Upper lobe of left lung (tissue), 6 donors: ENCODE results near the gene ESYT2. TPM values are rescaled to one million over a fixed set of nuclear protein-coding genes. Genes with fewer than 3 reads are reported as not detected.
A peak's percentile ranks its signal among the peaks of the same experiment; 100 is the strongest.

Experiments
- ATAC-seq, 2 donors: fragments of 200-7000 bp; cut with Tn5 transposase; one replicate each; pipeline ENCODE4 v1.9.1; 2022; ENCODE audit warnings: mild to moderate bottlenecking in 2 of 2, moderate library complexity in 2 of 2; ENCODE audit not compliant: low FRiP score in 2 of 2
- DNase-seq, 2 donors: peaks; one replicate each; pipeline ENCODE4 v3.0.0-alpha.2; 2019 to 2020
- H3K27ac ChIP-seq, 4 donors: fragments of 200-600 bp; sonication (generic); one replicate each; pipeline ENCODE4 v1.5.1; 2016 to 2019
- H3K27me3 ChIP-seq, 4 donors: fragments of 200-600 bp; sonication (generic); one replicate each; pipeline ENCODE4 v1.5.1; 2017 to 2019
- H3K36me3 ChIP-seq, 4 donors: fragments of 200-600 bp; sonication (generic); one replicate each; pipeline ENCODE4 v1.5.1; 2016 to 2019
- H3K4me1 ChIP-seq, 4 donors: fragments of 200-600 bp; sonication (generic); one replicate each; pipeline ENCODE4 v1.5.1; 2018 to 2019
- H3K4me3 ChIP-seq, 4 donors: fragments of 200-600 bp; sonication (generic); one replicate each; pipeline ENCODE4 v1.5.1; 2017 to 2019; ENCODE audit warnings: mild to moderate bottlenecking in 2 of 4, moderate library complexity in 1 of 4
- H3K9me3 ChIP-seq, 4 donors: fragments of 200-600 bp; sonication (generic); one replicate each; pipeline ENCODE4 v1.5.1; 2018 to 2019
- CTCF ChIP-seq, 6 experiments: fragments of 450-650 bp in 4 of 6; fragments of 200-600 bp in 2 of 6; sonication (generic) in 2 of 6; IDR thresholded peaks; one replicate each; pipeline ENCODE4 v1.5.1; 2016 to 2019; ENCODE audit warnings: antibody characterized with exemption in 6 of 6
- EP300 ChIP-seq, 4 donors: sonication (generic); formaldehyde crosslinking; IDR thresholded peaks; one replicate each; pipeline ENCODE4 v1.5.1; 2017; ENCODE audit warnings: antibody characterized with exemption in 4 of 4, control low read depth in 2 of 4
- POLR2A ChIP-seq, 4 donors: fragments of 450-650 bp; IDR thresholded peaks; one replicate each; pipeline ENCODE4 v1.5.1; 2016 to 2017; ENCODE audit warnings: antibody characterized with exemption in 4 of 4, mild to moderate bottlenecking in 2 of 4
- POLR2AphosphoS5 ChIP-seq, 2 donors: sonication (generic); formaldehyde crosslinking; IDR thresholded peaks; one replicate each; pipeline ENCODE4 v1.5.1; 2017; ENCODE audit warnings: antibody characterized with exemption in 2 of 2
- whole genome bisulfite sequencing, 2 donors: methylation state at CpG; one replicate each; pipeline ENCODE4 v1.1.5; 2017 to 2018; 5-methylcytosine and 5-hydroxymethylcytosine counted together
- total RNA-seq, 6 donors: library from RNA; depleted of rRNA in 4 of 6; stranded (reverse); fragments of >200 nt in 4 of 6; gene quantifications; one replicate each; pipeline versions ENCODE4 v1.1.0 to v1.2.1, GENCODE V29; 2016 to 2021
- donor health status: DM: no; HTN: no; CAD: no; lungs with moderate emphysema.
- donor health status: DM: no; HTN: yes; CAD: no; lungs with severe emphysema.

Gene ESYT2
- total RNA-seq, 6 donors from 2014 or later: 60.7 to 115 (median 74.7) TPM

- TF ChIP-seq POLR2A (IDR thresholded peaks at IDR 0.05): no peak
- TF ChIP-seq POLR2AphosphoS5 (IDR thresholded peaks at IDR 0.05): no peak
- TF ChIP-seq CTCF (IDR thresholded peaks at IDR 0.05): no peak
- no peak for TF ChIP-seq EP300 (IDR thresholded peaks at IDR 0.05)
- Histone ChIP-seq H3K27me3 (no peaks in the 10 kb centered on the region), H3K4me3 (no peak overlapping the region), H3K36me3 (no peaks in the 10 kb centered on the region), H3K9me3 (no peaks in the 10 kb centered on the region), H3K27ac (peak overlapping the region; percentile 3 to 88 (median 50)), H3K4me1 (peaks cover 55 to 81% (median 70%) of the 10 kb centered on the region in 4 donors)
- no peak for ATAC-seq
- DNase-seq: no peak
- 74 to 76% methylated on average over 7 of the region's 7 CpGs for WGBS, 2 donors
Measured at GRCh38 chr7:158815083-158815799, 14.1 kb downstream of the ESYT2 start.

GRCh38 chr7:158814637-158815036 lies 14.7 kb downstream of the ESYT2 start:
- H3K4me3 ChIP-seq: no peak overlapping the region
- WGBS, 2 donors: 97% methylated on average over 2 of the region's 2 CpGs; no CpG with 5 or more reads in 1 of the 2 donors
- ATAC-seq (no peak), DNase-seq (no peak)
- H3K27me3 ChIP-seq: no peaks in the 10 kb centered on the region
- no peaks in the 10 kb centered on the region for H3K9me3 ChIP-seq
- no peaks in the 10 kb centered on the region for H3K36me3 ChIP-seq
- H3K27ac ChIP-seq: peak overlapping the region; percentile 3 to 88 (median 23)
- TF ChIP-seq EP300 (IDR thresholded peaks at IDR 0.05) (no peak), POLR2A (IDR thresholded peaks at IDR 0.05) (no peak), POLR2AphosphoS5 (IDR thresholded peaks at IDR 0.05) (no peak), CTCF (IDR thresholded peaks at IDR 0.05) (no peak)
- peaks cover 55 to 81% (median 66%) of the 10 kb centered on the region in 4 donors for H3K4me1 ChIP-seq

- no peaks in the 10 kb centered on the region for H3K9me3 ChIP-seq
- H3K4me1 ChIP-seq: peaks cover 38 to 65% (median 47%) of the 10 kb centered on the region in 4 donors
- H3K27ac ChIP-seq: peak overlapping the region in 2 of 4 donors; percentile 16 to 78
- H3K36me3 ChIP-seq: peaks cover 0 to 5% (median 0%) of the 10 kb centered on the region in 4 donors
- 74 to 82% methylated on average over 5 of the region's 5 CpGs for WGBS, 2 donors
- DNase-seq (no peak), ATAC-seq (no peak)
- no peak overlapping the region for H3K4me3 ChIP-seq
- H3K27me3 ChIP-seq: no peaks in the 10 kb centered on the region
- TF ChIP-seq POLR2AphosphoS5 (IDR thresholded peaks at IDR 0.05) (no peak), EP300 (IDR thresholded peaks at IDR 0.05) (no peak), CTCF (IDR thresholded peaks at IDR 0.05) (no peak), POLR2A (IDR thresholded peaks at IDR 0.05) (no peak)
Measured at GRCh38 chr7:158812684-158813083, 16.6 kb downstream of the ESYT2 start.

GRCh38 chr7:158811894-158812293 lies 17.4 kb downstream of the ESYT2 start:
- whole genome bisulfite sequencing, 2 donors: 62 to 80% methylated on average over 3 to 5 of the region's 5 CpGs
- Histone ChIP-seq H3K27ac (peak overlapping the region; percentile 71 to 86 (median 80)), H3K36me3 (peaks cover 0 to 6% (median 0%) of the 10 kb centered on the region in 4 donors), H3K4me1 (peaks cover 30 to 57% (median 41%) of the 10 kb centered on the region in 4 donors), H3K4me3 (no peak overlapping the region), H3K9me3 (no peaks in the 10 kb centered on the region), H3K27me3 (no peaks in the 10 kb centered on the region)
- ATAC-seq (peak; percentile 55 to 68), DNase-seq (peak in 1 of 2 donors; percentile 34)
- TF ChIP-seq POLR2AphosphoS5 (IDR thresholded peaks at IDR 0.05) (no peak), POLR2A (IDR thresholded peaks at IDR 0.05) (no peak)

GRCh38 chr7:158811461-158811860 lies 17.8 kb downstream of the ESYT2 start:
- peaks cover 0 to 6% (median 0%) of the 10 kb centered on the region in 4 donors for H3K36me3 ChIP-seq
- peaks cover 27 to 53% (median 37%) of the 10 kb centered on the region in 4 donors for H3K4me1 ChIP-seq
- H3K27ac ChIP-seq: peak overlapping the region; percentile 71 to 86 (median 80)
- no peak overlapping the region for H3K4me3 ChIP-seq
- DNase-seq (peak in 1 of 2 donors; percentile 80), ATAC-seq (peak; percentile 70 to 90)
- WGBS, 2 donors: 48 to 78% methylated on average over 8 of the region's 8 CpGs
- H3K9me3 ChIP-seq: no peaks in the 10 kb centered on the region
- TF ChIP-seq POLR2AphosphoS5 (IDR thresholded peaks at IDR 0.05) (no peak), EP300 (IDR thresholded peaks at IDR 0.05) (no peak), CTCF (IDR thresholded peaks at IDR 0.05) (no peak), POLR2A (IDR thresholded peaks at IDR 0.05) (no peak)
- H3K27me3 ChIP-seq: no peaks in the 10 kb centered on the region
